Measurements from ENCODE around the gene ATP5F1D. TPM values are rescaled to one million over a fixed set of nuclear protein-coding genes. Genes with fewer than 3 reads are reported as not detected.
A peak's percentile ranks its signal among the peaks of the same experiment; 100 is the strongest.

ATP5F1D gene
- total and polyA plus RNA-seq, 2 of the 13 experiments (the other 11 are each of a cell fraction or from before 2014, with no cell fraction given), result 39.4 to 78.7 TPM

DNA sequence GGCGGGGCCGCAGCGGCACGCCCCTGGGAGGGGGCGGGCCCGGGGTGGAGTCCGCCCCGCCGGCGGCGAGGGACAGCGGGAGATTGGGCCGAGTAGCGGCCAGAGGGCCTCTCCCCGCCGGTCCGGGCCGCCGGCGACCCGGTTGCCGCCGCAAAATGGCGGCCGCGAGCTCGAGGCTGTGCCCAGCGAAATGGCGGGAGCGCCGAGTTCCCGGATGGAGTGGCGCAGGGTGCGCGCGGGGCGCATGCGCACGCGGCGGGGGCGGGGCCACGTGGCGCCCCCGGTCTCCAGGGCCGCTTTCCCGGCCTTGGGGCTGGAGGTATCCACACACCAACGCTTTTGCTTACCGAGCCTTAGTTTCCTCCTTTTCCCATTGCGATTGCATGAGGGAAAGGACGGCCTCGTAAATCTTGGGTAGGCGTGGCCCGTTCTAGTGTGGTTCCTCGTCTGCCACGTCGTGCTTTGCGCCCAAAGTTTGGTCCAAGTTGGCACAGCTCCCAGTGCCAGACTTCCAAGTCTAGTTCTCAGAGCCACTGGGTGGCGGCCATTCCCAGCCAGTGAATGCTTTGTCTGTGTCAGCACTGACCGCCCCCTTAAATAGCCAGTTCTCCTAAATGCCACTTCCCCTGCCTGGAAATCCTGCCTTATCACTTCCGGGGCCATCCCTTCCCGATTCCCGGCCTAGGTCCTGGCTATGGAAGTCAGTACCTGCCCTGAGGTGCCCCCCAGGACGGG is 28.1 kb downstream of the ATP5F1D start (continued):
- TF ChIP-seq HDAC2 (CRISPR knock-in tag; IDR thresholded peaks at IDR 0.05) (no peak), NR2F2 (IDR thresholded peaks at IDR 0.05; ENCODE audit: borderline replicate concordance, low read depth) (no peak), KDM6A (CRISPR knock-in tag; IDR thresholded peaks at IDR 0.05; ENCODE audit: low read depth) (no peak), ZMAT3 (CRISPR knock-in tag; conservative IDR thresholded peaks at IDR 0.05) (peak; percentile 12; the same call in 1 of the 2 replicates), ZNF235 (CRISPR knock-in tag; IDR thresholded peaks at IDR 0.05; ENCODE audit: borderline replicate concordance) (no peak), ZNF660 (CRISPR knock-in tag; IDR thresholded peaks at IDR 0.05; ENCODE audit: borderline replicate concordance, low read depth) (no peak), ZSCAN9 (CRISPR knock-in tag; IDR thresholded peaks at IDR 0.05; ENCODE audit: borderline replicate concordance) (no peak), MAFK (conservative IDR thresholded peaks at IDR 0.05 in 1 of 2, IDR thresholded peaks at IDR 0.05 in 1 of 2; ENCODE audit: low read length in 2 of 2) (no peak), MTF2 (CRISPR knock-in tag; IDR thresholded peaks at IDR 0.05; ENCODE audit: borderline replicate concordance) (no peak), ZIK1 (CRISPR knock-in tag; IDR thresholded peaks at IDR 0.05; ENCODE audit: borderline replicate concordance, low read depth) (no peak), SIX1 (CRISPR knock-in tag; IDR thresholded peaks at IDR 0.05; ENCODE audit: borderline replicate concordance) (no peak), PHF5A (CRISPR knock-in tag; IDR thresholded peaks at IDR 0.05; ENCODE audit: low read depth, unreplicated experiment) (no peak), RXRA (CRISPR knock-in tag; IDR thresholded peaks at IDR 0.05) (peak; percentile 40), ZNF670 (CRISPR knock-in tag; IDR thresholded peaks at IDR 0.05; ENCODE audit: borderline replicate concordance) (no peak), ZNF451 (CRISPR knock-in tag; IDR thresholded peaks at IDR 0.05) (no peak; the same call in 1 of the 2 replicates), NFIC (IDR thresholded peaks at IDR 0.05; ENCODE audit: low read length) (no peak), ZFX (CRISPR knock-in tag; IDR thresholded peaks at IDR 0.05; ENCODE audit: low read depth) (no peak; the same call in 1 of the 2 replicates), HOXD1 (CRISPR knock-in tag; IDR thresholded peaks at IDR 0.05) (no peak), RFXANK (CRISPR knock-in tag; IDR thresholded peaks at IDR 0.05) (0 out of 2 replicates have a peak, but pooled peaks have one; percentile 20), ZNF850 (CRISPR knock-in tag; conservative IDR thresholded peaks at IDR 0.05) (no peak), GPN1 (CRISPR knock-in tag; IDR thresholded peaks at IDR 0.05; ENCODE audit: borderline replicate concordance) (no peak)
- TF ChIP-seq, protein P1, sequence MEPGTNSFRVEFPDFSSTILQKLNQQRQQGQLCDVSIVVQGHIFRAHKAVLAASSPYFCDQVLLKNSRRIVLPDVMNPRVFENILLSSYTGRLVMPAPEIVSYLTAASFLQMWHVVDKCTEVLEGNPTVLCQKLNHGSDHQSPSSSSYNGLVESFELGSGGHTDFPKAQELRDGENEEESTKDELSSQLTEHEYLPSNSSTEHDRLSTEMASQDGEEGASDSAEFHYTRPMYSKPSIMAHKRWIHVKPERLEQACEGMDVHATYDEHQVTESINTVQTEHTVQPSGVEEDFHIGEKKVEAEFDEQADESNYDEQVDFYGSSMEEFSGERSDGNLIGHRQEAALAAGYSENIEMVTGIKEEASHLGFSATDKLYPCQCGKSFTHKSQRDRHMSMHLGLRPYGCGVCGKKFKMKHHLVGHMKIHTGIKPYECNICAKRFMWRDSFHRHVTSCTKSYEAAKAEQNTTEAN (CRISPR knock-in tag; conservative IDR thresholded peaks at IDR 0.05), result no peak
- TF ChIP-seq, protein P2, sequence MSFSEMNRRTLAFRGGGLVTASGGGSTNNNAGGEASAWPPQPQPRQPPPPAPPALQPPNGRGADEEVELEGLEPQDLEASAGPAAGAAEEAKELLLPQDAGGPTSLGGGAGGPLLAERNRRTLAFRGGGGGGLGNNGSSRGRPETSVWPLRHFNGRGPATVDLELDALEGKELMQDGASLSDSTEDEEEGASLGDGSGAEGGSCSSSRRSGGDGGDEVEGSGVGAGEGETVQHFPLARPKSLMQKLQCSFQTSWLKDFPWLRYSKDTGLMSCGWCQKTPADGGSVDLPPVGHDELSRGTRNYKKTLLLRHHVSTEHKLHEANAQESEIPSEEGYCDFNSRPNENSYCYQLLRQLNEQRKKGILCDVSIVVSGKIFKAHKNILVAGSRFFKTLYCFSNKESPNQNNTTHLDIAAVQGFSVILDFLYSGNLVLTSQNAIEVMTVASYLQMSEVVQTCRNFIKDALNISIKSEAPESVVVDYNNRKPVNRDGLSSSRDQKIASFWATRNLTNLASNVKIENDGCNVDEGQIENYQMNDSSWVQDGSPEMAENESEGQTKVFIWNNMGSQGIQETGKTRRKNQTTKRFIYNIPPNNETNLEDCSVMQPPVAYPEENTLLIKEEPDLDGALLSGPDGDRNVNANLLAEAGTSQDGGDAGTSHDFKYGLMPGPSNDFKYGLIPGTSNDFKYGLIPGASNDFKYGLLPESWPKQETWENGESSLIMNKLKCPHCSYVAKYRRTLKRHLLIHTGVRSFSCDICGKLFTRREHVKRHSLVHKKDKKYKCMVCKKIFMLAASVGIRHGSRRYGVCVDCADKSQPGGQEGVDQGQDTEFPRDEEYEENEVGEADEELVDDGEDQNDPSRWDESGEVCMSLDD (CRISPR knock-in tag; IDR thresholded peaks at IDR 0.05; ENCODE audit: borderline replicate concordance), result no peak
- TF ChIP-seq, protein P3, sequence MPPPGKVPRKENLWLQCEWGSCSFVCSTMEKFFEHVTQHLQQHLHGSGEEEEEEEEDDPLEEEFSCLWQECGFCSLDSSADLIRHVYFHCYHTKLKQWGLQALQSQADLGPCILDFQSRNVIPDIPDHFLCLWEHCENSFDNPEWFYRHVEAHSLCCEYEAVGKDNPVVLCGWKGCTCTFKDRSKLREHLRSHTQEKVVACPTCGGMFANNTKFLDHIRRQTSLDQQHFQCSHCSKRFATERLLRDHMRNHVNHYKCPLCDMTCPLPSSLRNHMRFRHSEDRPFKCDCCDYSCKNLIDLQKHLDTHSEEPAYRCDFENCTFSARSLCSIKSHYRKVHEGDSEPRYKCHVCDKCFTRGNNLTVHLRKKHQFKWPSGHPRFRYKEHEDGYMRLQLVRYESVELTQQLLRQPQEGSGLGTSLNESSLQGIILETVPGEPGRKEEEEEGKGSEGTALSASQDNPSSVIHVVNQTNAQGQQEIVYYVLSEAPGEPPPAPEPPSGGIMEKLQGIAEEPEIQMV (CRISPR knock-in tag; IDR thresholded peaks at IDR 0.05; ENCODE audit: low read depth), result peak; percentile 61; the same call in 1 of the 2 replicates
- TF ChIP-seq, protein P4, sequence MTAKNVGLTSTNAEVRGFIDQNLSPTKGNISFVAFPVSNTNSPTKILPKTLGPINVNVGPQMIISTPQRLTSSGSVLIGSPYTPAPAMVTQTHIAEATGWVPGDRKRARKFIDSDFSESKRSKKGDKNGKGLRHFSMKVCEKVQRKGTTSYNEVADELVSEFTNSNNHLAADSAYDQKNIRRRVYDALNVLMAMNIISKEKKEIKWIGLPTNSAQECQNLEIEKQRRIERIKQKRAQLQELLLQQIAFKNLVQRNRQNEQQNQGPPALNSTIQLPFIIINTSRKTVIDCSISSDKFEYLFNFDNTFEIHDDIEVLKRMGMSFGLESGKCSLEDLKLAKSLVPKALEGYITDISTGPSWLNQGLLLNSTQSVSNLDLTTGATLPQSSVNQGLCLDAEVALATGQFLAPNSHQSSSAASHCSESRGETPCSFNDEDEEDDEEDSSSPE (CRISPR knock-in tag; IDR thresholded peaks at IDR 0.05), result peak; percentile 94

Data from HepG2 (cell line).